GM18858 (cell line): ENCODE results near the gene TOX2.

Source experiments
- ATAC-seq: cut with Tn5 transposase; IDR thresholded peaks from one replicate; pipeline ENCODE4 v1.9.1; 2021; ENCODE audit not compliant: unreplicated experiment

The TOX2 gene

DNA sequence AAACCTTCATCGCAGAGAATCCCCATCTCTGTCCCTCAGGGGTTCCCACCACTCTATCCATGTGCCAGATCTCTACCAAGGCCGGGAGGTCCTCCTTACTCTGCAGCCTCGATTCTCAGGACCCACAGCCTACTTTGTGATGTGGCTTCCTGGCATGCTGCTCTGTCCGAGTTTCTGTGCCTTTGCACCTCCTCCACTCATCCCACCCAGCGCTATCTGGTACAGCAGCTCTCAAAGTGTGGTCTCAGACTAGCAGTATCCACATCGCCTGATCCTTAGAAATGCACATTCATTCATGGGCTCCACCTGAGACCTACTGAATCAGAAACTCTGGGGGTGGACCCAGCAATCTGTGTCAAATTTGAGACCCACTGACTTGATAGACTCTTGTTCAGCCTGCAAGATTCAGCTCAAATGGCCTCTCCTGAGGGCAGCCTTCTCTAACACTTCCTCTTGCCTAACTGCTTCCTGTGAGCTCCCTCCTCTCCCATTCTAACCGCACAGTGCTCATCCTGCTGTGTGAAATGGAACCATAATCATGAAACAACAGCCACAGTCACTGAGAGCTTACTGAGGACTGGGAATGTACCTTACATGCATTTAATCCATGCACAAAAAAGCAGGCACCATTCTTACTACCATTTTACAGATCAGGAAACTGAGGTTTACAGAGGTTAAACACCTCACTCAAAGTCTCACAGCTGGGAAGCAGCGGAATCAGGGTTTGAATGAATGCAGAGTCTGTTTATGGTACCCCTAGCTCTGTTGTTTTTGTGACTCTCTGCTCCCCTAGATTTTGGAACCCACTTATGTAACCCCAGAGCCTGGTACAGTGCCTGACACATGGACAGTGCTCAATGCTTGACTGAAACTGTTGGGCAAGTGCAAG is 202.9 kb downstream of the TOX2 start:
- ATAC-seq, result no peak

DNA sequence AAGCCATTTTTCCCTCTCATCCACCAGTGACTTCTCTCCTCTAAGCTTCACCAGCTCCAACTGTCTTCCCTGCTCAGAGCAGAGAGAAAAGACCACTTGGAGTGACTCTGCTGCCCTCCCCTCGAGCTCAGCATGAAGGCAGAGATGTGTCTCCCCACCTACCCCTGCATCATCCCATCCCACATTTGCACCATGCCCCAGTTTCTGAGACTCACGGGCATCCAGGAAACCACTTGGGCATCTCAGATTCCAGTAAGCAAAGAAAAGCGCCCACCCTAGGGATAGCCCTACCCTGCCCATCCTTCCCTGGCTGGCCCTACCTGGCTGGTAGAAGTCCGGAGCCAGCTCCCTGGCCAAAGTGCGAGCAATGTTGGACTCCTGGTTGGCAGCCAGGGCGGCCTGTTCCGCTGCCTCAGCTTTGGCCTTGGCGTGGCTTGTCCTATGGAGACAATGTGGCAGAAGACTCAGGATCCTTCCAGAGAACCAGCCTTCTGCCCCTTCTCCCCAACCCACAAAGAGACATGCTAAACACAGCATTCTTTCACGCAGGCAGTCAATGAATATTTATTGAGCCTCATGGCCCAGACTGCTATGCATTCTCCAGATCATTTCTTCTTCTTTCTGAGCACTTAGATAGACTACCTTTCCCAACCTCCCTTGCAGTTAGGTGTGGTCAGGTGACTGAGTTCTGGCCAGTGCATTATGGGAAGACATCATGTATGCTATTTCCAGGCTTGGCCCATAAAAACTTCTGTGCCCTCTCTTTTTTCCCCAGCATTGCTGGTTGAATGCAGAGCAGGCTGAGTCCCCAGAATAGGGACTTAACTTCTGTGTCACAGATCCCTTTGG is 203.8 kb downstream of the TOX2 start:
- no peak for ATAC-seq
